ENCODE measurements around the gene C2CD4D. TPM values are rescaled to one million over a fixed set of nuclear protein-coding genes. Genes with fewer than 3 reads are reported as not detected.

The C2CD4D gene
- total and polyA plus RNA-seq, 2 donors (not counting 1 experiment from before 2014, with no cell fraction given): 0.07 TPM; not detected in 1

GRCh38 chr1:151800830-151801229 lies 38.8 kb downstream of the C2CD4D start:
- H3K9me3 Mint-ChIP-seq (ENCODE audit: insufficient read depth): no peaks in the 10 kb centered on the region
- DNase-seq (no peak), ATAC-seq (ENCODE audit: low read depth) (no peak)
- H3K27me3 ChIP-seq (replicated peaks in 1 of 4; ENCODE audit: control extremely low read depth in 1 of 4, control insufficient read depth in 3 of 4, insufficient read depth in 4 of 4, low read length in 3 of 4): peaks cover 0 to 22% (median 2%) of the 10 kb centered on the region in 4 experiments
- 74% methylated on average over 7 of the region's 8 CpGs for WGBS (ENCODE audit: insufficient coverage)
- CTCF ChIA-PET: no interaction called here
- peaks cover 6 to 13% of the 10 kb centered on the region in 2 donors for H3K4me1 ChIP-seq (ENCODE audit: control insufficient read depth in 2 of 2, insufficient read depth in 2 of 2, low read length in 2 of 2)
- no peaks in the 10 kb centered on the region for H3K79me2 ChIP-seq (ENCODE audit: control insufficient read depth, insufficient read depth, low read length)
- peaks cover 5% of the 10 kb centered on the region for H3K4me1 Mint-ChIP-seq
- H3K27me3 Mint-ChIP-seq: peaks cover 18% of the 10 kb centered on the region
- POLR2A ChIA-PET: no interaction called here
- H3K36me3 ChIP-seq (replicated peaks in 1 of 2; ENCODE audit: control extremely low read depth in 1 of 2, control insufficient read depth in 1 of 2, extremely low read depth in 1 of 2, insufficient read depth in 2 of 2, low read length in 1 of 2): no peaks in the 10 kb centered on the region
- peaks cover 0 to 3% (median 0%) of the 10 kb centered on the region in 3 donors for H3K9me3 ChIP-seq (ENCODE audit: control extremely low read depth in 1 of 3, control insufficient read depth in 2 of 3, insufficient read depth in 1 of 3, low read length in 2 of 3)
- no peak overlapping the region for H3K9ac ChIP-seq (ENCODE audit: low read length)
- no peaks in the 10 kb centered on the region for H4K20me1 ChIP-seq (ENCODE audit: control insufficient read depth, insufficient read depth, low read length, poor library complexity, severe bottlenecking)
- no peak overlapping the region for H3K4me3 ChIP-seq (ENCODE audit: control extremely low read depth in 1 of 5, extremely low read depth in 1 of 5, insufficient read depth in 1 of 5, low read depth in 2 of 5, low read length in 4 of 5)
- no peak overlapping the region for H3K27ac ChIP-seq (ENCODE audit: low read length in 2 of 2)
- no peak for TF ChIP-seq CTCF (IDR thresholded peaks at IDR 0.05)
- TF ChIP-seq EZH2 (IDR thresholded peaks at IDR 0.05; ENCODE audit: borderline replicate concordance, insufficient read depth, low read depth, low read length, poor library complexity, severe bottlenecking): no peak
- H3K4me2 ChIP-seq (replicated peaks; ENCODE audit: low read depth, low read length, poor library complexity, severe bottlenecking): no peak overlapping the region
- no peak overlapping the region for H3K27ac Mint-ChIP-seq
- H2AFZ ChIP-seq (ENCODE audit: insufficient read depth, low read depth, low read length, poor library complexity, severe bottlenecking): no peak overlapping the region
- no peak overlapping the region for H3K4me3 Mint-ChIP-seq
- intact Hi-C loops (cut with micrococcal nuclease): no loop called here

- Histone ChIP-seq H4K20me1 (ENCODE audit: control insufficient read depth, insufficient read depth, low read length, poor library complexity, severe bottlenecking) (no peaks in the 10 kb centered on the region), H3K9ac (ENCODE audit: low read length) (no peak overlapping the region), H3K4me2 (replicated peaks; ENCODE audit: low read depth, low read length, poor library complexity, severe bottlenecking) (no peak overlapping the region), H3K9me3 (ENCODE audit: control extremely low read depth in 1 of 3, control insufficient read depth in 2 of 3, insufficient read depth in 1 of 3, low read length in 2 of 3) (peaks cover 0 to 3% (median 0%) of the 10 kb centered on the region in 3 donors), H3K27me3 (replicated peaks in 1 of 4; ENCODE audit: control extremely low read depth in 1 of 4, control insufficient read depth in 3 of 4, insufficient read depth in 4 of 4, low read length in 3 of 4) (peaks cover 0 to 22% (median 2%) of the 10 kb centered on the region in 4 experiments), H3K4me3 (ENCODE audit: control extremely low read depth in 1 of 5, extremely low read depth in 1 of 5, insufficient read depth in 1 of 5, low read depth in 2 of 5, low read length in 4 of 5) (no peak overlapping the region), H2AFZ (ENCODE audit: insufficient read depth, low read depth, low read length, poor library complexity, severe bottlenecking) (no peak overlapping the region), H3K79me2 (ENCODE audit: control insufficient read depth, insufficient read depth, low read length) (no peaks in the 10 kb centered on the region), H3K36me3 (replicated peaks in 1 of 2; ENCODE audit: control extremely low read depth in 1 of 2, control insufficient read depth in 1 of 2, extremely low read depth in 1 of 2, insufficient read depth in 2 of 2, low read length in 1 of 2) (no peaks in the 10 kb centered on the region), H3K4me1 (ENCODE audit: control insufficient read depth in 2 of 2, insufficient read depth in 2 of 2, low read length in 2 of 2) (peaks cover 3 to 9% of the 10 kb centered on the region in 2 donors), H3K27ac (ENCODE audit: low read length in 2 of 2) (no peak overlapping the region)
- Mint-ChIP-seq H3K4me3 (no peak overlapping the region), H3K27me3 (peaks cover 18% of the 10 kb centered on the region), H3K27ac (no peak overlapping the region), H3K9me3 (ENCODE audit: insufficient read depth) (no peaks in the 10 kb centered on the region), H3K4me1 (peaks cover 4% of the 10 kb centered on the region)
- ChIA-PET POLR2A (no interaction called here), CTCF (interaction anchor here (0.7 kb wide), 1 partner anchor 81 kb away, joined by 5 read pairs; no protein-coding TSS in a partner anchor)
- intact Hi-C loops (cut with micrococcal nuclease): no loop called here
- TF ChIP-seq EZH2 (IDR thresholded peaks at IDR 0.05; ENCODE audit: borderline replicate concordance, insufficient read depth, low read depth, low read length, poor library complexity, severe bottlenecking) (no peak), CTCF (IDR thresholded peaks at IDR 0.05) (no peak)
- 82% methylated on average over 5 of the region's 9 CpGs for WGBS (ENCODE audit: insufficient coverage)
- DNase-seq: no peak
- no peak for ATAC-seq (ENCODE audit: low read depth)
Observed at GRCh38 chr1:151799179-151800022, 40.2 kb downstream of the C2CD4D start.
